HepG2 (cell line): ENCODE data around the gene SEMA3F. TPM values are rescaled to one million over a fixed set of nuclear protein-coding genes. Genes with fewer than 3 reads are reported as not detected.

ENCODE experiments used
- FLYWCH1 ChIP-seq: sonication (generic); formaldehyde crosslinking; IDR thresholded peaks from 2 replicates; pipeline ENCODE4 v1.8.1; 2023; ENCODE audit warnings: mild to moderate bottlenecking, missing genetic modification reagents
- GRHL1 ChIP-seq: sonication (generic); formaldehyde crosslinking; conservative IDR thresholded peaks from 2 replicates; pipeline ENCODE4 v1.8.0; 2022; ENCODE audit warnings: missing genetic modification reagents
- IRX3 ChIP-seq: sonication (generic); formaldehyde crosslinking; IDR thresholded peaks from 2 replicates; pipeline ENCODE4 v1.8.1; 2023; ENCODE audit warnings: mild to moderate bottlenecking, low read depth, missing genetic modification reagents, borderline replicate concordance
- MEIS2 ChIP-seq: sonication (generic); formaldehyde crosslinking; IDR thresholded peaks from 2 replicates; pipeline ENCODE4 v1.9.0; 2021; ENCODE audit warnings: mild to moderate bottlenecking, missing genetic modification reagents
- NFIC ChIP-seq: IDR thresholded peaks from 2 replicates; pipeline ENCODE4 v1.6.1; 2012; ENCODE audit warnings: mild to moderate bottlenecking, low read length, inconsistent platforms
- NONO ChIP-seq, 2 experiments: fragments of 450-650 bp in 1 of 2; sonication (generic) in 1 of 2; formaldehyde crosslinking in 1 of 2; IDR thresholded peaks in 1 of 2; conservative IDR thresholded peaks in 1 of 2; 2 replicates each; pipeline versions ENCODE4 v1.6.1 to v1.8.0; 2017 to 2022; ENCODE audit warnings: mild to moderate bottlenecking in 1 of 2, missing genetic modification reagents in 1 of 2, moderate library complexity in 1 of 2
- PHF5A ChIP-seq: IDR thresholded peaks from one replicate; pipeline ENCODE4 v1.6.1; 2018; ENCODE audit warnings: low read depth, missing genetic modification reagents; ENCODE audit not compliant: unreplicated experiment
- SRSF1 ChIP-seq: fragments of 200-400 bp; formaldehyde crosslinking; optimal IDR thresholded peaks from 2 replicates; pipeline ENCODE3; 2017; ENCODE audit warnings: mild to moderate bottlenecking, low read depth, low read length, moderate library complexity
- YEATS4 ChIP-seq: sonication (generic); formaldehyde crosslinking; IDR thresholded peaks from 2 replicates; pipeline ENCODE4 v1.4.0; 2020; ENCODE audit warnings: missing genetic modification reagents, borderline replicate concordance
- ZBTB8A ChIP-seq: sonication (generic); formaldehyde crosslinking; IDR thresholded peaks from 2 replicates; pipeline ENCODE4 v1.4.0; 2020; ENCODE audit warnings: mild to moderate bottlenecking, low read depth, missing genetic modification reagents, borderline replicate concordance
- ZMYM3 ChIP-seq: sonication (generic); formaldehyde crosslinking; IDR thresholded peaks from 2 replicates; pipeline ENCODE4 v1.5.1; 2020; ENCODE audit warnings: mild to moderate bottlenecking, missing genetic modification reagents
- ZNF333 ChIP-seq: sonication (generic); formaldehyde crosslinking; IDR thresholded peaks from 2 replicates; pipeline ENCODE4 v1.4.0; 2020; ENCODE audit warnings: mild to moderate bottlenecking, missing genetic modification reagents, borderline replicate concordance
- ZNF782 ChIP-seq: sonication (generic); formaldehyde crosslinking; IDR thresholded peaks from 2 replicates; pipeline ENCODE4 v1.4.0; 2020; ENCODE audit warnings: missing genetic modification reagents, mild to moderate bottlenecking, borderline replicate concordance
- polyA plus RNA-seq, 8 experiments: library from polyadenylated mRNA; depleted of rRNA in 3 of 8; stranded (reverse) in 7 of 8; unstranded in 1 of 8; fragments of >200 nt; fragmentation: Illumina TruSeq in 4 of 8; extraction: Trizol in 4 of 8; gene quantifications; 2 replicates each; pipeline versions ENCODE4 v1.2.1 to v1.2.3, GENCODE V29; 2011 to 2016; ENCODE audit warnings: low read depth in 4 of 8, missing spikeins in 1 of 8, mixed read lengths in 1 of 8; ENCODE audit not compliant: insufficient read depth in 1 of 8
- total RNA-seq, 5 experiments: library from RNA; depleted of rRNA; stranded (reverse); fragments of >200 nt; fragmentation: Illumina TruSeq; extraction: Trizol; gene quantifications; 2 replicates each; pipeline ENCODE4 v1.2.3, GENCODE V29; 2016; ENCODE audit warnings: low read depth in 1 of 5
- TF ChIP-seq, protein P1 (sequence below): IDR thresholded peaks from 2 replicates; pipeline ENCODE4 v1.4.0; 2020; ENCODE audit warnings: mild to moderate bottlenecking, missing genetic modification reagents
- TF ChIP-seq, protein P2 (sequence below), 2 experiments: sonication (generic) in 1 of 2; formaldehyde crosslinking in 1 of 2; IDR thresholded peaks; 2 replicates each; pipeline versions ENCODE4 v1.4.0 to v1.6.1; 2016 to 2020; ENCODE audit warnings: borderline replicate concordance in 1 of 2, low read depth in 1 of 2, mild to moderate bottlenecking in 1 of 2, missing genetic modification reagents in 1 of 2
- TF ChIP-seq, protein P3 (sequence below): sonication (generic); formaldehyde crosslinking; IDR thresholded peaks from 2 replicates; pipeline ENCODE4 v1.4.0; 2020; ENCODE audit warnings: missing genetic modification reagents

SEMA3F gene
- total and polyA plus RNA-seq, 2 of the 13 experiments (the other 11 are each of a cell fraction or from before 2014, with no cell fraction given), result 7.6 to 17.2 TPM

GRCh38 chr3:50222169-50222528 is 67.0 kb downstream of the SEMA3F start (continued):
- TF ChIP-seq, protein P1, sequence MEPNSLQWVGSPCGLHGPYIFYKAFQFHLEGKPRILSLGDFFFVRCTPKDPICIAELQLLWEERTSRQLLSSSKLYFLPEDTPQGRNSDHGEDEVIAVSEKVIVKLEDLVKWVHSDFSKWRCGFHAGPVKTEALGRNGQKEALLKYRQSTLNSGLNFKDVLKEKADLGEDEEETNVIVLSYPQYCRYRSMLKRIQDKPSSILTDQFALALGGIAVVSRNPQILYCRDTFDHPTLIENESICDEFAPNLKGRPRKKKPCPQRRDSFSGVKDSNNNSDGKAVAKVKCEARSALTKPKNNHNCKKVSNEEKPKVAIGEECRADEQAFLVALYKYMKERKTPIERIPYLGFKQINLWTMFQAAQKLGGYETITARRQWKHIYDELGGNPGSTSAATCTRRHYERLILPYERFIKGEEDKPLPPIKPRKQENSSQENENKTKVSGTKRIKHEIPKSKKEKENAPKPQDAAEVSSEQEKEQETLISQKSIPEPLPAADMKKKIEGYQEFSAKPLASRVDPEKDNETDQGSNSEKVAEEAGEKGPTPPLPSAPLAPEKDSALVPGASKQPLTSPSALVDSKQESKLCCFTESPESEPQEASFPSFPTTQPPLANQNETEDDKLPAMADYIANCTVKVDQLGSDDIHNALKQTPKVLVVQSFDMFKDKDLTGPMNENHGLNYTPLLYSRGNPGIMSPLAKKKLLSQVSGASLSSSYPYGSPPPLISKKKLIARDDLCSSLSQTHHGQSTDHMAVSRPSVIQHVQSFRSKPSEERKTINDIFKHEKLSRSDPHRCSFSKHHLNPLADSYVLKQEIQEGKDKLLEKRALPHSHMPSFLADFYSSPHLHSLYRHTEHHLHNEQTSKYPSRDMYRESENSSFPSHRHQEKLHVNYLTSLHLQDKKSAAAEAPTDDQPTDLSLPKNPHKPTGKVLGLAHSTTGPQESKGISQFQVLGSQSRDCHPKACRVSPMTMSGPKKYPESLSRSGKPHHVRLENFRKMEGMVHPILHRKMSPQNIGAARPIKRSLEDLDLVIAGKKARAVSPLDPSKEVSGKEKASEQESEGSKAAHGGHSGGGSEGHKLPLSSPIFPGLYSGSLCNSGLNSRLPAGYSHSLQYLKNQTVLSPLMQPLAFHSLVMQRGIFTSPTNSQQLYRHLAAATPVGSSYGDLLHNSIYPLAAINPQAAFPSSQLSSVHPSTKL (CRISPR knock-in tag), result 0 out of 2 replicates have a peak, but pooled peaks have one; percentile 0
- peak; percentile 34 for TF ChIP-seq PHF5A (CRISPR knock-in tag)
- TF ChIP-seq NFIC, result no peak
- TF ChIP-seq ZNF333 (CRISPR knock-in tag), result peak; percentile 41; the same call in 1 of the 2 replicates
- no peak for TF ChIP-seq GRHL1
- TF ChIP-seq ZMYM3 (CRISPR knock-in tag), result 0 out of 2 replicates have a peak, but pooled peaks have one; percentile 3
- TF ChIP-seq, protein P2, sequence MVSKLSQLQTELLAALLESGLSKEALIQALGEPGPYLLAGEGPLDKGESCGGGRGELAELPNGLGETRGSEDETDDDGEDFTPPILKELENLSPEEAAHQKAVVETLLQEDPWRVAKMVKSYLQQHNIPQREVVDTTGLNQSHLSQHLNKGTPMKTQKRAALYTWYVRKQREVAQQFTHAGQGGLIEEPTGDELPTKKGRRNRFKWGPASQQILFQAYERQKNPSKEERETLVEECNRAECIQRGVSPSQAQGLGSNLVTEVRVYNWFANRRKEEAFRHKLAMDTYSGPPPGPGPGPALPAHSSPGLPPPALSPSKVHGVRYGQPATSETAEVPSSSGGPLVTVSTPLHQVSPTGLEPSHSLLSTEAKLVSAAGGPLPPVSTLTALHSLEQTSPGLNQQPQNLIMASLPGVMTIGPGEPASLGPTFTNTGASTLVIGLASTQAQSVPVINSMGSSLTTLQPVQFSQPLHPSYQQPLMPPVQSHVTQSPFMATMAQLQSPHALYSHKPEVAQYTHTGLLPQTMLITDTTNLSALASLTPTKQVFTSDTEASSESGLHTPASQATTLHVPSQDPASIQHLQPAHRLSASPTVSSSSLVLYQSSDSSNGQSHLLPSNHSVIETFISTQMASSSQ (IDR thresholded peaks at IDR 0.05; ENCODE audit: low read depth), result no peak
- TF ChIP-seq, protein P2 (CRISPR knock-in tag; IDR thresholded peaks at IDR 0.05; ENCODE audit: borderline replicate concordance), result 0 out of 2 replicates have a peak, but pooled peaks have one; percentile 1
- TF ChIP-seq, protein P3, sequence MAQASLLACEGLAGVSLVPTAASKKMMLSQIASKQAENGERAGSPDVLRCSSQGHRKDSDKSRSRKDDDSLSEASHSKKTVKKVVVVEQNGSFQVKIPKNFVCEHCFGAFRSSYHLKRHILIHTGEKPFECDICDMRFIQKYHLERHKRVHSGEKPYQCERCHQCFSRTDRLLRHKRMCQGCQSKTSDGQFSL, result peak; percentile 12; the same call in 1 of the 2 replicates
- no peak for TF ChIP-seq SRSF1
- no peak for TF ChIP-seq MEIS2
- TF ChIP-seq ZBTB8A (CRISPR knock-in tag), result 0 out of 2 replicates have a peak, but pooled peaks have one; percentile 9
- peak; percentile 8; the same call in 1 of the 2 replicates for TF ChIP-seq ZNF782 (CRISPR knock-in tag)
- no peak for TF ChIP-seq NONO (IDR thresholded peaks at IDR 0.05)
- TF ChIP-seq NONO (CRISPR knock-in tag; conservative IDR thresholded peaks at IDR 0.05), result 0 out of 2 replicates have a peak, but pooled peaks have one; percentile 40
- no peak for TF ChIP-seq IRX3 (CRISPR knock-in tag)
- TF ChIP-seq FLYWCH1 (CRISPR knock-in tag), result no peak
- no peak for TF ChIP-seq YEATS4 (CRISPR knock-in tag)
